HG02763 (cell line): Measurements from ENCODE around the gene SPIRE2.
"Not testable (repeated sequence)": the region's sequence is repeated elsewhere in the genome, so short reads cannot be mapped to it uniquely, and the experiment has no call there.

Experiments
- ATAC-seq: cut with Tn5 transposase; IDR thresholded peaks from one replicate; pipeline ENCODE4 v1.9.1; 2021; ENCODE audit warnings: mild to moderate bottlenecking, moderate library complexity; ENCODE audit not compliant: unreplicated experiment

SPIRE2 gene

DNA sequence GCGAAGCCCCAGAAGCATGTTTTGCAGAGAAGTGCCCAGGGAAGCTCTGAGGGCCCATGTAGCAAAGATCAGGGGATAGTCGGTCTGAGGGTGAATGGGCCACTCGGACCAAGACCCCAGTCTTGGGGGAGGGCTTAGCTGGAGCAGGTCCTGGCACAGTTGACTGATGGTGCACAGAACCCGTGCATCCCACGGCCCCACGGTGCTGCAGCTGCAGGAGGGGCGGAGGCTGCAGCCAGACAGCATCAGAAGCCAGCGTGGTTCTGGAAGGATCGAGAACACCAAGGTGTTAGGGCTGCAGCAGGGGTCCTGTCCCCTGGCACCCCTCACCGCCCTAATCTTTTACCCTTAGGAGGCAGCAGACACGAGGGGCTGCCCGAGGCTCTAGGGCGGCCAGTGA lies 83.9 kb downstream of the SPIRE2 start:
- ATAC-seq, result no peak

GRCh38 chr16:89912627-89913026 lies 84.4 kb downstream of the SPIRE2 start:
- ATAC-seq, result no peak

GRCh38 chr16:89913408-89914387 lies 85.4 kb downstream of the SPIRE2 start:
- no peak for ATAC-seq

DNA sequence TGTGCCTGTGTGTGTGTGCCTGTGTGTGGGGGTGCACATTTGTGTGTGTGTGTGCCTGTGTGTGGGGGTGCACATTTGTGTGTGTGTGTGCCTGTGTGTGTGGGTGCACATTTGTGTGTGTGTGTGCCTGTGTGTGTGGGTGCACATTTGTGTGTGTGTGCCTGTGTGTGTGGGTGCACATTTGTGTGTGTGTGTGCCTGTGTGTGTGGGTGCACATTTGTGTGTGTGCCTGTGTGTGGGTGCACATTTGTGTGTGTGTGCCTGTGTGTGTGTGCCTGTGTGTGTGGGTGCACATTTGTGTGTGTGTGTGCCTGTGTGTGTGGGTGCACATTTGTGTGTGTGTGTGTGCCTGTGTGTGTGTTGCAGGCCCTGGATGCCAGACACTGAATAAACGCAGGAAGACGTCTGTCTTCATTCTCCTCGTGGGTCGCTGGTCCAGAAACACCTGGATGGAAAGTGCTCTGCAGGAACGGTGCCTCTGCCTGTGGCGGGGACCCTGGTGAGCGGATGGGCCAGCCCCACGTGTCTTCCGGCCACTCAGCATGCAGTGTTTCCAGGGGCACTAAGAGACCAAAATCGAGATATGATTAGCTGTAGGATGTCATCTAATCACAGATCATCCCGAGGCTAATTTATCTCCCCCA lies 86.5 kb downstream of the SPIRE2 start:
- ATAC-seq, result not testable (repeated sequence)

GRCh38 chr16:89915303-89916232 lies 87.3 kb downstream of the SPIRE2 start:
- no peak for ATAC-seq

- ATAC-seq, result peak; percentile 62
Measured at GRCh38 chr16:89917773-89918452, 89.6 kb downstream of the SPIRE2 start.

- no peak for ATAC-seq
Measured at GRCh38 chr16:89918453-89919347, 90.4 kb downstream of the SPIRE2 start, which contains the start of gene MC1R. MC1R (plus strand) TSS chr16:89918862; CDS start chr16:89919259, 397 bp downstream.

DNA sequence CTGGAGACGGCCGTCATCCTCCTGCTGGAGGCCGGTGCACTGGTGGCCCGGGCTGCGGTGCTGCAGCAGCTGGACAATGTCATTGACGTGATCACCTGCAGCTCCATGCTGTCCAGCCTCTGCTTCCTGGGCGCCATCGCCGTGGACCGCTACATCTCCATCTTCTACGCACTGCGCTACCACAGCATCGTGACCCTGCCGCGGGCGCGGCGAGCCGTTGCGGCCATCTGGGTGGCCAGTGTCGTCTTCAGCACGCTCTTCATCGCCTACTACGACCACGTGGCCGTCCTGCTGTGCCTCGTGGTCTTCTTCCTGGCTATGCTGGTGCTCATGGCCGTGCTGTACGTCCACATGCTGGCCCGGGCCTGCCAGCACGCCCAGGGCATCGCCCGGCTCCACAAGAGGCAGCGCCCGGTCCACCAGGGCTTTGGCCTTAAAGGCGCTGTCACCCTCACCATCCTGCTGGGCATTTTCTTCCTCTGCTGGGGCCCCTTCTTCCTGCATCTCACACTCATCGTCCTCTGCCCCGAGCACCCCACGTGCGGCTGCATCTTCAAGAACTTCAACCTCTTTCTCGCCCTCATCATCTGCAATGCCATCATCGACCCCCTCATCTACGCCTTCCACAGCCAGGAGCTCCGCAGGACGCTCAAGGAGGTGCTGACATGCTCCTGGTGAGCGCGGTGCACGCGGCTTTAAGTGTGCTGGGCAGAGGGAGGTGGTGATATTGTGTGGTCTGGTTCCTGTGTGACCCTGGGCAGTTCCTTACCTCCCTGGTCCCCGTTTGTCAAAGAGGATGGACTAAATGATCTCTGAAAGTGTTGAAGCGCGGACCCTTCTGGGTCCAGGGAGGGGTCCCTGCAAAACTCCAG lies 91.5 kb downstream of the SPIRE2 start:
- ATAC-seq, result no peak

- ATAC-seq, result no peak
Measured at GRCh38 chr16:89920723-89921122, 92.4 kb downstream of the SPIRE2 start.
